Islet precursor cell (in vitro differentiated cells): Measurements from ENCODE around the gene SMIM31.

ENCODE experiments used
- DNase-seq: peaks from one replicate; pipeline ENCODE4 v3.0.0-alpha.2; 2018

SMIM31 gene

GRCh38 chr4:164789047-164789446, 35.1 kb downstream of the SMIM31 start:
- no peak for DNase-seq

GRCh38 chr4:164790249-164790648, 36.3 kb downstream of the SMIM31 start:
- no peak for DNase-seq

GRCh38 chr4:164799410-164799809, 45.5 kb downstream of the SMIM31 start:
- no peak for DNase-seq

- no peak for DNase-seq
Observed at GRCh38 chr4:164800786-164801185, 46.9 kb downstream of the SMIM31 start.

- no peak for DNase-seq
Observed at GRCh38 chr4:164802301-164802901, 48.5 kb downstream of the SMIM31 start.

- DNase-seq = no peak
Observed at GRCh38 chr4:164803702-164804101, 49.8 kb downstream of the SMIM31 start.

- peak; percentile 88 for DNase-seq
Observed at GRCh38 chr4:164807611-164808010, 53.7 kb downstream of the SMIM31 start.

GRCh38 chr4:164813554-164813953, 59.6 kb downstream of the SMIM31 start:
- DNase-seq = no peak

- DNase-seq = no peak
Observed at GRCh38 chr4:164815711-164816110, 61.8 kb downstream of the SMIM31 start.

GRCh38 chr4:164819366-164819765, 65.4 kb downstream of the SMIM31 start:
- no peak for DNase-seq

- no peak for DNase-seq
Observed at GRCh38 chr4:164821711-164822110, 67.8 kb downstream of the SMIM31 start.

GRCh38 chr4:164824581-164824980, 70.7 kb downstream of the SMIM31 start:
- no peak for DNase-seq

- DNase-seq = no peak
Observed at GRCh38 chr4:164828955-164829354, 75.0 kb downstream of the SMIM31 start.

GRCh38 chr4:164846566-164846965, 92.6 kb downstream of the SMIM31 start:
- no peak for DNase-seq

GRCh38 chr4:164847016-164847415, 93.1 kb downstream of the SMIM31 start:
- DNase-seq = no peak

- DNase-seq = no peak
Observed at GRCh38 chr4:164847967-164848649, 94.2 kb downstream of the SMIM31 start.
